NCI-H345 (cell line): ENCODE results near the gene BRI3BP.
"Not testable (repeated sequence)": the region's sequence is repeated elsewhere in the genome, so short reads cannot be mapped to it uniquely, and the experiment has no call there.

Experiments used
- DNase-seq: peaks from one replicate; lab custom pipeline; 2025; lab: John Stamatoyannopoulos, UW

Gene BRI3BP

GRCh38 chr12:124972211-124972610 is 21.2 kb upstream of the BRI3BP start:
- DNase-seq, result no peak

DNA sequence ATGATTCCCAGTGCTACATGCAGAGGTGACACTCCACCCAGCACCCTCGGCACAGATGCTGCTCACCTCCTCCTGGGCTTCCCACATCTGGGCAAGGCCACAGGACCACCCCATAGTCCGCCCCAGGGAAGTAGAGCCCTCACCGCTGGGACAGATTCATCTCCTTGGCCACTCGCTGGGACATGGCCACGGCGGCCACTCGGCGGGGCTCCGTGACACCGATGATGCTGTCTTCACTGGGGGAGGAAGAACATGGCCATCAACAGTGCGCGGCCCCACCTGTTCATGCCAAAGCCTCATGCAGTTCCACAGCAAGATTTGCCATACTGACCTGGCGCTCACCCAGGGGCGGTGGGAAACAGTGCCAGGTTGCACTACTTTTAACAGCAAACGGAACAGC is 18.2 kb upstream of the BRI3BP start:
- no peak for DNase-seq

- no peak for DNase-seq
These were observed 16.4 kb upstream of the BRI3BP start for GRCh38 chr12:124976999-124977398.

GRCh38 chr12:124979568-124979967 is 13.9 kb upstream of the BRI3BP start:
- DNase-seq, result no peak

DNA sequence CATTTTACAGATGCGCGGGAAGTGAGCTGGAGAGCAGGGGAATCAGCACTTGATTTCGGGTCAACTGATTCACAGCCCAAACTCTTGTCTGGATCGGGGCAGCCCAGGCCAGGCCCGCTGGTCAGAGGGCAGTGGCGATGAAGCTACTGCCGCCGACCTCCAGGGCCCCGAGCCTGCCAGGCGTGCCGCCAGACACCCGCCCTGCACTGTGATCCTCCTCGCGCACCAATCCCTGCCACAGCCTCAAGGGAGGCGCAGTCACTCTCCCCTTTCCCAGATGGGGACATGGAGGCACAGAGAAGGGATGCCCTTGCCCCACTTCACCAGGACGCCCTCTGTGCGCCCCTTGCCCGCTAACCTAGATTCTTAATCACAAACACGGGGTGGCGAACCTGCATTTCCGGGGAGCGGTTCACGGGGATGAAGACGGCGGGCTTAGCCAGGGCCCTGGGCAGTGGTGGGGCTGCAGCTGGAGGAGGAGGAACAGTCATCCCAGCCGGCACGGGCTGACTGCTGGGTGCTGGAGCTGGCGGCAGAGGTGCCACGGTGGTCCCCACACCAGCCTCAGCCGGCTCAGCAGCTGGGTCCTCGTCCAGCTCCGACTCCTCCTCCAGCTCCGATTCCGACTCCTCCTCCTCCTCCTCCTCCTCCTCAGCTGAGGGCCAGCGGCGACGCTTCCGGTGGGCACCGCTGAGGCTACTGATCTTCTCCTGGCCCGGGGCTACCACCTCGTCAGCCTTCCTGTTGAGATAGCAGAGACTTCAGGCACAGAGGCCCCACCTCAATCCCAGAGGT is 13.2 kb upstream of the BRI3BP start:
- DNase-seq, result no peak

- DNase-seq, result not testable (repeated sequence)
These were observed 6.6 kb upstream of the BRI3BP start for GRCh38 chr12:124986876-124987275.

- peak; percentile 95 for DNase-seq
These were observed 395 bp upstream of the BRI3BP start for GRCh38 chr12:124992874-124993625.

DNA sequence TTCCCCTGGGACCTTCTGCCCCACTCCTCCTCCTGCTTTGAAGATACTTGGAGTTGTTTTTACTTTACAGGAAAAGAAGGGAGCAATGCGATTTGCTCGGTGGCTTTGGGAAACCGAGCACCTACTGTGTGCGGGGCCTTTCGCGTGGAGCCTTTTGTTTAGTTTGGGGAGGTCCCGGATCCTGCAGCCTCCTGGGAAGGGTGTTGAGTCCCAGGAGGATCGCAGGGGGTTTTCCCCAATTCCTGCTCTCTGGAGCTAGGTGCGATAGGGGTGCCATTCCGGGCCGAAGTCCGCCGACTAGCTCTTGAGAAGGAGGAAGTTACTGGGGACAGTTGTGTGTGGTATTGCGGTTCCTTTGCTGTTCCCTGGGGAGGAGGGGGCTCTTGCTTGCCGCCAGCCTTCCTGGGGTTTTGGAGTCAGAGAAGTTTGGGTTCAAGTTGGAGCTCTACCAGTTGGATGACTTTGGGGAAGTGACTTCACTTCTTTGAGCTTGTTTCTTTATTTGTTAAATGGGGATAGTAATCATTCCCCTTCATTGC is 1.1 kb downstream of the BRI3BP start:
- DNase-seq, result no peak

DNA sequence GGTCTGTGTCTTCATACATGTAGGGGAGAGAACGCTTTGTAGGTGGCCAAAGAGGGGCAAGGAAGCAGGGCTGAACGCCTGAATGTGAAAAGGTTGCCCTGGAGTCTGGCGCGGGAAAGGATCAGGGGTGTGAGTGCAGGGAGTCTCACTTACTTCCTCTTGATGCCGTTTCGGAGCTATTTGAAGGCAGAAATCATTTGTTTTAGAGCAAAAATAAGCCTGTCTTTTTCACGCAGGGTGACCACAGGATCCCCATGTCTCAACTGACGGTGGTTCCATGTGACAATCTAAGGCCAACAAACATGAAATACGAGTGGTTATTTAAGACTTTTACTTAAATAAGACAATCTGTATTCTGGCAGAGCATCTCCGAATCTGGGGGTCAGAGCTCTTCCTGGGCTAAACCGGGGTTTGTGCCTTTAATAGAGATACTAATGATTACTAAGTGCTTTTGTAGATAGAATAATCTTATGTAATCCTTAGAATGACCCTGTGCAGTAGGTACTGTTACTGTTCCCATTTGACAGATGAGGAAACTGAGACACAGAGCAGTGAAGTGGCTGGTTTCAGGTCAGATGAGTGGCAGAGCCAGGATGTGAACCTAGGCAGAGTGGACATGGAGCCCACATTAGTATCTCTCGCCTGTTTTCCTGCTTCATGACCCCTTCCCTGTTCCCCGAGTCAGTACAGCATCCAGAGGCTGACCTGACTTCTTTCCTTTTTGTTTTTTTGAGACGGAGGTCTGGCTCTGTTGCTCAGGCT is 1.9 kb downstream of the BRI3BP start:
- DNase-seq, result no peak

- DNase-seq, result no peak
These were observed 5.3 kb downstream of the BRI3BP start for GRCh38 chr12:124998705-124999104.

DNA sequence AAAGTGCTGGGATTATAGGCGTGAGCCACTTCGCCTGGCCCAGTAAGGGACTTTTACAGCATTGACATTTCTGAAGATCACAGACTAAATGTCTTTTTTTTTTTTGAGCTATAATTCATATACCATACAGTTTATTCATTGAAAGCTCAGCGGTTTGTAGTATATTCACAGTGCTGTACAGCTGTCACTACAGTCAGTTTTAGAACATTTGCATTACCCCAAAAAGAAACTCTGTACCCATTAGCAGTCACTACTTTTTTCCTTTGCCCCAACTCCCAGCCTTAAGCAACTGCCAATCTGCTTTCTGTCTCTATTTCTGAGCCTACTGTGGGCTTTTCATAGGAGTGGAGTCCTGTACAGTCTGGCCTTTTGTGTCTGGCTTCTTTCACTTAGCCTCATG is 8.2 kb downstream of the BRI3BP start:
- no peak for DNase-seq

GRCh38 chr12:125003021-125003420 is 9.6 kb downstream of the BRI3BP start:
- no peak for DNase-seq

DNA sequence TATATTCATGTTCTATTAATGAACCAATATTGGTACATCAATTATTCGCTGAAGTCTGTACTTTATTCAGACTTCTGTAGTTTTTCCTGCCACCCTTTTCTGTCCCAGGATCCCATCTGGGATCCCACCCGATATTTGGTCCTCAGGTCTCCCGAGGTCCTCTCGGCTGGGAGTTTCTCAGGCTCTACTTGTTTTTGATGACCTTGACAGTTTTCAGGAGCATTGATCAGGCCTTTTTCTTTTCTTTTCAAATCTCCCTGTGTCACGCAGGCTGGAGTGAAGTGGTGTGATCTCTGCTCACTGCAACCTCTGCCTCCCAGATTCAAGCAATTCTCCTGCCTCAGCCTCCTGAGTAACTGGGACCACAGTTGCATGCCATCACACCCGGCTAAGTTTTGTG is 11.2 kb downstream of the BRI3BP start:
- no peak for DNase-seq

DNA sequence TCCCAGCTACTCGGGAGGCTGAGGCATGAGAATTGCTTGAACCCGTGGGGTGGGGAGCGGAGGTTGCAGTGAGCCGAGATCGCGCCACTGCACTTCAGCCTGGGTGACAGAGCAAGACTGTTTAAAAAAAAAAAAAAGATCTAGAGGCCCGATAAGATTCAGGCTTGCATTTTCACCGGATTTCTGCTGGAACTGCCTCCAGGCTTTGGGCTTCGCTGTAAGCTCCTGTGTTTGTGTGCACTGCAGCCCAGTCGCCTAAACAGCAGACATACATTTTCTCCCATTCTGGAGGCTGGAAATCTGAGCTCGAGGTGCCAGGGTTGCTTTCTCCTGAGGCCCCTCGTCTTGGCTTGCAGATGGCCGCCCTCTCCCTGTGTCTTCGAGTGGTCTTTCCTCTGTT is 12.2 kb downstream of the BRI3BP start:
- no peak for DNase-seq

DNA sequence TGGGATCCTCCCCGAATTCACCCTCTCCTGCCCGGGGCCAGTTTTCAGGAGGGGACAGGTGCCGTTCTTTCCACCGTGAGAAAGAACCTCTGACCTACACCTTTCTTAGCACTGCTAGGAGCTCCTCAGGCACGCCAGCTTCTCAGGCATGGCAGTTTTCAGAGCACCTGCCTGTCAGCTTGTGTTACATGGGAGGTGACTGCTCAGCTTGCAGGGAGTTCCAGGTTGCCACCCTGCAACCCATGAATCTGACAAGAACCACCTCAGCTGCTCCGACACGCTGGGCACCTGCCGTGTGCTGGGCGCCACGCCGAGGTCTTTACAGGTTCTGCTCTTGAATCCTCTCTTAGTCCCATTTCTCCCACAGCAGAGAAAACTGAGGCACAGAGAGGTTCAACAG is 12.9 kb downstream of the BRI3BP start:
- DNase-seq, result no peak

GRCh38 chr12:125013816-125014442 is 20.5 kb downstream of the BRI3BP start:
- no peak for DNase-seq

GRCh38 chr12:125014526-125014925 is 21.1 kb downstream of the BRI3BP start:
- peak; percentile 8 for DNase-seq

- peak; percentile 94 for DNase-seq
These were observed 22.4 kb downstream of the BRI3BP start for GRCh38 chr12:125015680-125016310.

DNA sequence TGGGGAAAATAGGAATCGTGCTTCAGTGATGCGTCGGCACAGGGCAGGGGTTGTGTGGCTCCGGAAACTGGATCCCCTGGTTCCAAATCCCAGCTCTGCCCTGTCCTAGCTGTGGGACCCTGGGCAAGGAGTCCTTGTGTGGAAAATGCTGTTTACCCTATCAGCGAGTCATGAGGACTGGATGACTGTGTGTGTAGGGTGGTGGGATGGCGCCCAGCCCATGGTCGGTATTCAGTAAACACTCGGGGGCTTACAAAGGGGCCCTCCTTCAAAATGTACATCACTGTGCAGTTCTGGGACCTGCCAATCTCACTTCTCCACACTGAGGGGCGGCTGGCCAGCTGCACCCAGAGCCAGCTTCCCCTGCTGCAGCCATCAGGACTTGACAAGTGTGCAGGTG is 24.4 kb downstream of the BRI3BP start:
- no peak for DNase-seq

DNA sequence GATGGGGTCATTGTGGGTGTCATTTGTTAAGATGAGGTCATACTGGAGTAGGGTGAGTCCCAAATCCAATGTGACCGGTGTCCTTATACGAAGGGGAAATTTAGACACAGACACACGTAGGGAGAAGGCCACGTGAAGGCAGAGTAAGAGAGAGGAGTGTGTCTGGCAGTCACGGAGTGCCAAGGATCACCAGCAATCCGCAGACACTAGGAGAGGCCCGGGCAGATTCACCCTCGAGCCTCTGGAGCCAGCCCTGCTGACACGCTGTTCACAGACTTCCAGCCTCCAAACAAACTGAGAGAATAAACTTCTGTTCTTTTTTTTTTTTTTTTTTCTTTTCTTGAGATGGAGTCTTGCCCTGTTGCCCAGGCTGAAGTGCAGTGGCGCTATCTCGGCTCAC is 24.9 kb downstream of the BRI3BP start:
- no peak for DNase-seq

GRCh38 chr12:125021096-125021495 is 27.7 kb downstream of the BRI3BP start:
- no peak for DNase-seq

DNA sequence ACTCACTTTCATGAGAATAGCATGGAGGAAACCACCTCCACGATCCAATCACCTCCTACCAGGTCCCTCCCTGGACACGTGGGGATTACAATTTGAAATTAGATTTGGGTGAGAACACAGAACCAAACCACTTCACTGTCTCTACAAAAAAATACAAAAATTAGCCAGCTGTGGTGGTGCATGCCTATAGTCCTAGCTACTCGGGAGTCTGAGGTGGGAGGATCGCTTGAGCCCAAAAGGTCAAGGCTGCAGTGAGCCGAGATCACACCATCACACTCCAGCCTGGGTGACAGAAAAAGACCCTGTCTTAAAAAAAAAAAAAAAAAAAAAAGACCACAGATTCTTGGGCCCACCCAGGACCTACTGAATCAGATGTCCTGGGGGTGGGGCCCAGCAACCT is 28.3 kb downstream of the BRI3BP start:
- DNase-seq, result no peak
